H1 (cell line): ENCODE results near the gene NCOA6. TPM values are rescaled to one million over a fixed set of nuclear protein-coding genes. Genes with fewer than 3 reads are reported as not detected.

Experiments
- CTCF ChIA-PET: fragments of 300-600 bp; sonication (Branson Sonifier 250); formaldehyde crosslinking; loops from one replicate; lab custom pipeline; 2021; ENCODE audit not compliant: partially characterized antibody; lab: Charles Lee
- POLR2A ChIA-PET: fragments of 300-600 bp; sonication (Branson Sonifier 250); formaldehyde crosslinking; loops from one replicate; lab custom pipeline; 2021; ENCODE audit warnings: inconsistent platforms; ENCODE audit not compliant: partially characterized antibody; lab: Charles Lee
- DNase-seq, 2 experiments: peaks; one replicate each; pipeline versions ENCODE4 v3.0.0 to v3.0.0-alpha.2; 2010 to 2022; ENCODE audit warnings: low spot score in 2 of 2, low read depth in 1 of 2, mixed read lengths in 1 of 2
- FAIRE-seq: peaks from 2 replicates; lab custom pipeline; 2011; peaks lifted over from hg19 to GRCh38; lab: Jason Lieb, UNC
- H2AFZ ChIP-seq: 2 replicates; pipeline ENCODE4 v1.8.1; 2012; ENCODE audit warnings: low read length, inconsistent platforms
- H2AK5ac ChIP-seq: 2 replicates; pipeline ENCODE4 v1.6.1; 2013; ENCODE audit warnings: low read depth, low read length
- H2BK120ac ChIP-seq: replicated peaks from 2 replicates; pipeline ENCODE3; 2013; ENCODE audit warnings: low read depth, low read length, inconsistent platforms
- H2BK12ac ChIP-seq: 2 replicates; pipeline ENCODE4 v1.6.1; 2013; ENCODE audit warnings: low read depth, low read length
- H2BK15ac ChIP-seq: 2 replicates; pipeline ENCODE4 v1.6.1; 2013; ENCODE audit warnings: low read length
- H2BK20ac ChIP-seq: 2 replicates; pipeline ENCODE4 v1.6.1; 2013; ENCODE audit warnings: low read length
- H2BK5ac ChIP-seq: 2 replicates; pipeline ENCODE4 v1.6.1; 2013; ENCODE audit warnings: low read depth, low read length
- H3K14ac ChIP-seq: 2 replicates; pipeline ENCODE4 v1.6.1; 2013; ENCODE audit warnings: inconsistent platforms; ENCODE audit not compliant: insufficient read length
- H3K18ac ChIP-seq: 2 replicates; pipeline ENCODE4 v1.6.1; 2013; ENCODE audit warnings: low read length; ENCODE audit errors: extremely low read depth
- H3K23ac ChIP-seq: 2 replicates; pipeline ENCODE4 v1.6.1; 2013; ENCODE audit warnings: inconsistent platforms; ENCODE audit not compliant: insufficient read length
- H3K23me2 ChIP-seq: 2 replicates; pipeline ENCODE4 v1.6.1; 2013; ENCODE audit warnings: low read depth, low read length
- H3K27ac ChIP-seq: 2 replicates; pipeline ENCODE4 v1.6.1; 2011; ENCODE audit warnings: low read depth, low read length, inconsistent platforms
- H3K27me3 ChIP-seq, 4 experiments: replicated peaks in 1 of 4; 1 replicate in 1 of 4; 2 replicates in 3 of 4; pipeline versions ENCODE4 v1.6.1 to v1.8.1; 2011 to 2013; ENCODE audit warnings: low read length in 3 of 4, mild to moderate bottlenecking in 3 of 4, inconsistent platforms in 2 of 4, mixed read lengths in 2 of 4, moderate library complexity in 1 of 4; ENCODE audit not compliant: control insufficient read depth in 3 of 4, insufficient read depth in 3 of 4; ENCODE audit errors: extremely low read depth in 1 of 4
- H3K36me3 ChIP-seq, 4 experiments: 2 replicates each; pipeline versions ENCODE4 v1.6.1 to v1.8.1; 2011 to 2013; ENCODE audit warnings: mild to moderate bottlenecking in 4 of 4, low read length in 3 of 4, moderate library complexity in 2 of 4, control low read depth in 1 of 4, inconsistent platforms in 1 of 4; ENCODE audit not compliant: insufficient read depth in 4 of 4, control insufficient read depth in 2 of 4
- H3K4ac ChIP-seq: replicated peaks from 2 replicates; pipeline ENCODE3; 2013; ENCODE audit warnings: low read length, low read depth, mixed read lengths, inconsistent platforms; ENCODE audit not compliant: insufficient read length
- H3K4me1 ChIP-seq, 4 experiments: replicated peaks in 1 of 4; 1 replicate in 1 of 4; 2 replicates in 3 of 4; pipeline versions ENCODE4 v1.6.1 to v1.8.1; 2011 to 2013; ENCODE audit warnings: low read length in 3 of 4, inconsistent platforms in 2 of 4, mixed read lengths in 1 of 4; ENCODE audit not compliant: insufficient read depth in 4 of 4, control insufficient read depth in 3 of 4
- H3K4me2 ChIP-seq, 2 experiments: 2 replicates each; pipeline versions ENCODE4 v1.6.1 to v1.8.1; 2011 to 2013; ENCODE audit warnings: low read depth in 2 of 2, low read length in 2 of 2, control low read depth in 1 of 2, inconsistent platforms in 1 of 2, mild to moderate bottlenecking in 1 of 2; ENCODE audit not compliant: insufficient read depth in 1 of 2
- H3K4me3 ChIP-seq, 4 experiments: fragments of 200-600, 300-600 bp in 1 of 4; sonication (generic), shearing (Covaris generic), sonication (Bioruptor Twin) in 1 of 4; 2 replicates each; pipeline versions ENCODE4 v1.5.1 to v1.8.1; 2011 to 2016; ENCODE audit warnings: low read length in 4 of 4, low read depth in 3 of 4, control low read depth in 2 of 4, inconsistent platforms in 2 of 4, mild to moderate bottlenecking in 2 of 4, mixed read lengths in 1 of 4, moderate library complexity in 1 of 4; ENCODE audit not compliant: insufficient read depth in 2 of 4; ENCODE audit errors: extremely low read depth in 1 of 4
- H3K56ac ChIP-seq: replicated peaks from 2 replicates; pipeline ENCODE3; 2013; ENCODE audit warnings: low read depth, mild to moderate bottlenecking, mixed read lengths, low read length, inconsistent platforms; ENCODE audit not compliant: insufficient read length
- H3K79me1 ChIP-seq: 2 replicates; pipeline ENCODE4 v1.6.1; 2013; ENCODE audit warnings: low read depth, low read length, control low read depth
- H3K79me2 ChIP-seq, 2 experiments: 2 replicates each; pipeline versions ENCODE4 v1.6.1 to v1.8.1; 2012 to 2013; ENCODE audit warnings: low read length in 2 of 2, mild to moderate bottlenecking in 2 of 2, inconsistent platforms in 1 of 2; ENCODE audit not compliant: insufficient read depth in 2 of 2, control insufficient read depth in 1 of 2
- H3K9ac ChIP-seq, 4 experiments: replicated peaks in 1 of 4; 1 replicate in 1 of 4; 2 replicates in 3 of 4; pipeline versions ENCODE4 v1.6.1 to v1.8.1; 2011 to 2013; ENCODE audit warnings: low read depth in 3 of 4, low read length in 3 of 4, control low read depth in 2 of 4, mild to moderate bottlenecking in 2 of 4, moderate library complexity in 2 of 4, inconsistent platforms in 1 of 4; ENCODE audit errors: extremely low read depth in 1 of 4
- H3K9me3 ChIP-seq, 2 experiments: 2 replicates each; pipeline versions ENCODE4 v1.6.1 to v1.8.1; 2012 to 2013; ENCODE audit warnings: mild to moderate bottlenecking in 2 of 2, moderate library complexity in 2 of 2, control low read depth in 1 of 2, inconsistent platforms in 1 of 2, low read depth in 1 of 2, low read length in 1 of 2, mixed read lengths in 1 of 2; ENCODE audit not compliant: insufficient read depth in 2 of 2
- H4K20me1 ChIP-seq, 2 experiments: replicated peaks in 1 of 2; 2 replicates each; pipeline versions ENCODE3 to v1.8.1; 2011 to 2013; ENCODE audit warnings: inconsistent platforms in 2 of 2, low read length in 2 of 2, mild to moderate bottlenecking in 1 of 2; ENCODE audit not compliant: insufficient read depth in 2 of 2, control insufficient read depth in 1 of 2
- H4K5ac ChIP-seq: 2 replicates; pipeline ENCODE4 v1.6.1; 2013; ENCODE audit warnings: low read length, low read depth, mixed read lengths, inconsistent platforms; ENCODE audit not compliant: insufficient read length
- H4K8ac ChIP-seq: 2 replicates; pipeline ENCODE4 v1.8.0; 2013; ENCODE audit warnings: mild to moderate bottlenecking, moderate library complexity, low read length, inconsistent platforms; ENCODE audit not compliant: insufficient read depth; ENCODE audit errors: extremely low read depth
- H4K91ac ChIP-seq: replicated peaks from 2 replicates; pipeline ENCODE3; 2013; ENCODE audit warnings: low read length, mixed read lengths, inconsistent platforms; ENCODE audit not compliant: insufficient read length
- BACH1 ChIP-seq: IDR thresholded peaks from 2 replicates; pipeline ENCODE4 v1.6.1; 2012; ENCODE audit warnings: low read length, improper control_type of control experiment
- HDAC2 ChIP-seq, 2 experiments: fragments of 300-600 bp in 1 of 2; sonication (generic) in 1 of 2; IDR thresholded peaks; 2 replicates each; pipeline ENCODE4 v1.6.1; 2011 to 2012; ENCODE audit warnings: low read depth in 2 of 2, low read length in 2 of 2, mild to moderate bottlenecking in 2 of 2, moderate library complexity in 2 of 2, borderline replicate concordance in 1 of 2, inconsistent platforms in 1 of 2
- TAF7 ChIP-seq: optimal IDR thresholded peaks from 2 replicates; pipeline ENCODE3; 2011; ENCODE audit warnings: low read depth, mild to moderate bottlenecking, inconsistent platforms, low read length, moderate library complexity, borderline replicate concordance
- WGBS, 2 experiments: shearing (Covaris generic) in 1 of 2; methylation state at CpG; one replicate each; pipeline versions ENCODE4 v1.1.6 to v1.1.7; 2013 to 2015; ENCODE audit warnings: low lambda C conversion rate in 2 of 2, mixed read lengths in 2 of 2, inconsistent platforms in 1 of 2, low coverage in 1 of 2, missing lambda C conversion rate in 1 of 2; ENCODE audit not compliant: insufficient replicate concordance in 2 of 2, insufficient coverage in 1 of 2, insufficient read length in 1 of 2; ENCODE audit errors: extremely low coverage in 1 of 2, missing lambda C conversion rate in 1 of 2; 5-methylcytosine and 5-hydroxymethylcytosine counted together
- polyA plus RNA-seq, 7 experiments: library from polyadenylated mRNA; depleted of rRNA in 3 of 7; stranded (reverse) in 5 of 7; unstranded in 2 of 7; fragments of >200 nt in 5 of 7; fragments of 200-250 nt in 2 of 7; gene quantifications; 1 replicate in 5 of 7; 2 replicates in 1 of 7; 4 replicates in 1 of 7; pipeline versions ENCODE4 v1.2.1 to v1.2.3, GENCODE V29; 2011 to 2013; ENCODE audit warnings: missing spikeins in 2 of 7, mixed read lengths in 2 of 7
- total RNA-seq: library from RNA; stranded (reverse); fragmentation: NEBNext Ultra II Directional; extraction: Animal tissue kit (Norgen Biotek cat#: 25700); gene quantifications from 2 replicates; pipeline ENCODE4 v1.2.1, GENCODE V29; 2021

Gene NCOA6
- total and polyA plus RNA-seq, 2 of the 8 experiments (the other 6 are each of a cell fraction or from before 2014, with no cell fraction given), result 9.0 to 9.5 TPM

DNA sequence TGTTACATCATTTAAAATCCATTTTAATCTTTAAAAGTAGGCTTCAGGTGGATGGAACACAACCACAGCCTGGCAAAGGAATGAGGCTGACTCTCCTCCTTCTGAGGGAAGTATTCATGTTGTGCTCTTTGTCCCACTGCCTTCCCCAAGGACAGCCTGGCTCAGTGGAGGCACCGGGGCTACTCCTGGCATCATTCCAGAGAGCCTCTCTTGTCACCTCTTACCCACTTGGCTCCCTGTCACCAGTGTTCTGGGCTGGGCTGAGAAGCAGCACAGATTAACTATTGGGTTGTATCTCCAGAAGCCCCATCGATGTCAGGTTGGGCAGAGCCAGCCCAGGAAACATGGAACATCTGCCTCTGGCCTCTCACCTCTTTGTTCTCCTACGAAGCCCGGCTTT lies 132.0 kb downstream of the NCOA6 start:
- 88% methylated on average over 4 of the region's 4 CpGs; no CpG with 5 or more reads in 1 of the 2 experiments for WGBS, 2 experiments
- DNase-seq (no peak), FAIRE-seq (no peak)
- Histone ChIP-seq H2BK5ac (no peak overlapping the region), H2AK5ac (no peak overlapping the region), H3K4ac (no peak overlapping the region), H2BK120ac (no peak overlapping the region), H2BK20ac (no peak overlapping the region), H3K27ac (no peak overlapping the region), H4K91ac (no peak overlapping the region), H3K36me3 (no peaks in the 10 kb centered on the region), H3K27me3 (no peaks in the 10 kb centered on the region), H3K23ac (no peak overlapping the region), H3K18ac (no peak overlapping the region), H3K23me2 (no peaks in the 10 kb centered on the region), H2BK12ac (no peak overlapping the region), H3K4me1 (no peaks in the 10 kb centered on the region), H3K56ac (no peak overlapping the region), H2AFZ (no peak overlapping the region), H4K20me1 (no peaks in the 10 kb centered on the region), H3K4me2 (no peak overlapping the region), H4K5ac (no peak overlapping the region), H4K8ac (no peak overlapping the region), H3K79me2 (no peaks in the 10 kb centered on the region), H2BK15ac (no peak overlapping the region), H3K4me3 (no peak overlapping the region), H3K9ac (no peak overlapping the region), H3K14ac (no peak overlapping the region), H3K9me3 (no peaks in the 10 kb centered on the region), H3K79me1 (no peaks in the 10 kb centered on the region)
- CTCF ChIA-PET, result interaction anchor here (1.6 kb wide), 1 partner anchor 15 kb away, joined by 4 read pairs; no protein-coding TSS in a partner anchor
- POLR2A ChIA-PET, result no interaction called here
- TF ChIP-seq BACH1 (no peak), TAF7 (no peak), HDAC2 (IDR thresholded peaks at IDR 0.05; ENCODE audit: borderline replicate concordance in 1 of 2, low read depth in 2 of 2, low read length in 2 of 2) (no peak)
